ENCODE results near the gene CTNNA3. TPM values are rescaled to one million over a fixed set of nuclear protein-coding genes. Genes with fewer than 3 reads are reported as not detected.

CTNNA3 gene
- total and polyA plus RNA-seq, 4 donors = 0.16 to 2.4 (median 1.4) TPM

DNA sequence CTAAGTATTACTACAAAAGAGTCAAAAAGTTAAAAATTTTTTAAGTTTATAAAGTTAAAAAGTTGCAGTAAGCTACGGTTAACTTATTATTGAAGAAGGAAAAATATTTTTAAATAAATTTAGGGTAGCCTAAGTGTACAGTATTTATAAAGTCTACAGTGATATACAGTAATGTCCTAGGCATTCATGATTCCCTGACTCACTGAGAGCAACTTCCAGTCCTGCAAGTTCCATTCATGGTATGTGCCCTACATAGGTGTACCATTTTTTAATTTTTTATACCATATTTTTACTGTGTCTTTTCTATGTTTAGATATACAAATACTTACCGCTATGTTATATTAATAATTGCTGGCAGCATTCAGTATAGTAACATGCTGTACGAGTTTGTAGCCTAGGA is 92.3 kb downstream of the CTNNA3 start (continued):
- TF ChIP-seq CTCF (IDR thresholded peaks at IDR 0.05; ENCODE audit: low read depth, low read length, missing input control) = no peak

- Histone ChIP-seq H3K9me3 (ENCODE audit: control insufficient read depth in 4 of 4, low read length in 3 of 4) (peaks cover 0 to 3% (median under 1%) of the 10 kb centered on the region in 4 donors), H3K27ac (ENCODE audit: low read depth in 1 of 2, low read length in 2 of 2) (no peak overlapping the region), H3K9ac (ENCODE audit: low read depth in 1 of 2, low read length in 2 of 2) (no peak overlapping the region), H3K36me3 (ENCODE audit: control insufficient read depth in 4 of 4, insufficient read depth in 3 of 4, low read depth in 1 of 4, low read length in 3 of 4) (no peaks in the 10 kb centered on the region), H3K27me3 (ENCODE audit: control insufficient read depth in 4 of 4, insufficient read depth in 4 of 4, low read length in 3 of 4) (peaks cover 0 to 1% (median 0%) of the 10 kb centered on the region in 4 donors), H3K4me3 (ENCODE audit: low read depth in 1 of 3, low read length in 3 of 3) (no peak overlapping the region), H3K4me1 (ENCODE audit: control insufficient read depth in 4 of 4, insufficient read depth in 4 of 4, low read length in 3 of 4) (peaks cover 0 to 2% (median 0%) of the 10 kb centered on the region in 4 donors)
- TF ChIP-seq, protein P1, sequence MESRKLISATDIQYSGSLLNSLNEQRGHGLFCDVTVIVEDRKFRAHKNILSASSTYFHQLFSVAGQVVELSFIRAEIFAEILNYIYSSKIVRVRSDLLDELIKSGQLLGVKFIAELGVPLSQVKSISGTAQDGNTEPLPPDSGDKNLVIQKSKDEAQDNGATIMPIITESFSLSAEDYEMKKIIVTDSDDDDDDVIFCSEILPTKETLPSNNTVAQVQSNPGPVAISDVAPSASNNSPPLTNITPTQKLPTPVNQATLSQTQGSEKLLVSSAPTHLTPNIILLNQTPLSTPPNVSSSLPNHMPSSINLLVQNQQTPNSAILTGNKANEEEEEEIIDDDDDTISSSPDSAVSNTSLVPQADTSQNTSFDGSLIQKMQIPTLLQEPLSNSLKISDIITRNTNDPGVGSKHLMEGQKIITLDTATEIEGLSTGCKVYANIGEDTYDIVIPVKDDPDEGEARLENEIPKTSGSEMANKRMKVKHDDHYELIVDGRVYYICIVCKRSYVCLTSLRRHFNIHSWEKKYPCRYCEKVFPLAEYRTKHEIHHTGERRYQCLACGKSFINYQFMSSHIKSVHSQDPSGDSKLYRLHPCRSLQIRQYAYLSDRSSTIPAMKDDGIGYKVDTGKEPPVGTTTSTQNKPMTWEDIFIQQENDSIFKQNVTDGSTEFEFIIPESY (IDR thresholded peaks at IDR 0.05) = no peak
- TF ChIP-seq TAF1 (conservative IDR thresholded peaks at IDR 0.05) (no peak), HNF4G (IDR thresholded peaks at IDR 0.05) (no peak), GABPA (IDR thresholded peaks at IDR 0.05 in 1 of 2, conservative IDR thresholded peaks at IDR 0.05 in 1 of 2) (no peak), RXRA (IDR thresholded peaks at IDR 0.05) (no peak), FOXA2 (IDR thresholded peaks at IDR 0.05) (no peak), HNF4A (conservative IDR thresholded peaks at IDR 0.05) (no peak), RAD21 (IDR thresholded peaks at IDR 0.05) (no peak)
- TF ChIP-seq, protein P2, sequence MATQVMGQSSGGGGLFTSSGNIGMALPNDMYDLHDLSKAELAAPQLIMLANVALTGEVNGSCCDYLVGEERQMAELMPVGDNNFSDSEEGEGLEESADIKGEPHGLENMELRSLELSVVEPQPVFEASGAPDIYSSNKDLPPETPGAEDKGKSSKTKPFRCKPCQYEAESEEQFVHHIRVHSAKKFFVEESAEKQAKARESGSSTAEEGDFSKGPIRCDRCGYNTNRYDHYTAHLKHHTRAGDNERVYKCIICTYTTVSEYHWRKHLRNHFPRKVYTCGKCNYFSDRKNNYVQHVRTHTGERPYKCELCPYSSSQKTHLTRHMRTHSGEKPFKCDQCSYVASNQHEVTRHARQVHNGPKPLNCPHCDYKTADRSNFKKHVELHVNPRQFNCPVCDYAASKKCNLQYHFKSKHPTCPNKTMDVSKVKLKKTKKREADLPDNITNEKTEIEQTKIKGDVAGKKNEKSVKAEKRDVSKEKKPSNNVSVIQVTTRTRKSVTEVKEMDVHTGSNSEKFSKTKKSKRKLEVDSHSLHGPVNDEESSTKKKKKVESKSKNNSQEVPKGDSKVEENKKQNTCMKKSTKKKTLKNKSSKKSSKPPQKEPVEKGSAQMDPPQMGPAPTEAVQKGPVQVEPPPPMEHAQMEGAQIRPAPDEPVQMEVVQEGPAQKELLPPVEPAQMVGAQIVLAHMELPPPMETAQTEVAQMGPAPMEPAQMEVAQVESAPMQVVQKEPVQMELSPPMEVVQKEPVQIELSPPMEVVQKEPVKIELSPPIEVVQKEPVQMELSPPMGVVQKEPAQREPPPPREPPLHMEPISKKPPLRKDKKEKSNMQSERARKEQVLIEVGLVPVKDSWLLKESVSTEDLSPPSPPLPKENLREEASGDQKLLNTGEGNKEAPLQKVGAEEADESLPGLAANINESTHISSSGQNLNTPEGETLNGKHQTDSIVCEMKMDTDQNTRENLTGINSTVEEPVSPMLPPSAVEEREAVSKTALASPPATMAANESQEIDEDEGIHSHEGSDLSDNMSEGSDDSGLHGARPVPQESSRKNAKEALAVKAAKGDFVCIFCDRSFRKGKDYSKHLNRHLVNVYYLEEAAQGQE (IDR thresholded peaks at IDR 0.05) = no peak
- TF ChIP-seq, protein P3, sequence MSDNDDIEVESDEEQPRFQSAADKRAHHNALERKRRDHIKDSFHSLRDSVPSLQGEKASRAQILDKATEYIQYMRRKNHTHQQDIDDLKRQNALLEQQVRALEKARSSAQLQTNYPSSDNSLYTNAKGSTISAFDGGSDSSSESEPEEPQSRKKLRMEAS (IDR thresholded peaks at IDR 0.05) = no peak
- WGBS = 80% methylated on average over 8 of the region's 8 CpGs
- DNase-seq (ENCODE audit: low spot score) = no peak
These were observed 92.9 kb downstream of the CTNNA3 start for GRCh38 chr10:67603086-67603485.

- H3K9ac ChIP-seq (ENCODE audit: low read depth in 1 of 2, low read length in 2 of 2) = no peak overlapping the region
- TF ChIP-seq GABPA (IDR thresholded peaks at IDR 0.05 in 1 of 2, conservative IDR thresholded peaks at IDR 0.05 in 1 of 2) = no peak
- TF ChIP-seq, protein P1 (IDR thresholded peaks at IDR 0.05) = no peak
- TF ChIP-seq TAF1 (conservative IDR thresholded peaks at IDR 0.05) = no peak
- no peak for TF ChIP-seq FOXA1 (IDR thresholded peaks at IDR 0.05)
- no peak for TF ChIP-seq CTCF (IDR thresholded peaks at IDR 0.05; ENCODE audit: low read depth, low read length, missing input control)
- H3K4me1 ChIP-seq (ENCODE audit: control insufficient read depth in 4 of 4, insufficient read depth in 4 of 4, low read length in 3 of 4) = peaks cover 0 to 2% (median 0%) of the 10 kb centered on the region in 4 donors
- H3K27me3 ChIP-seq (ENCODE audit: control insufficient read depth in 4 of 4, insufficient read depth in 4 of 4, low read length in 3 of 4) = peaks cover 0 to 5% (median 0%) of the 10 kb centered on the region in 4 donors
- H3K4me3 ChIP-seq (ENCODE audit: low read depth in 1 of 3, low read length in 3 of 3) = no peak overlapping the region
- no peak for DNase-seq (ENCODE audit: low spot score)
- H3K36me3 ChIP-seq (ENCODE audit: control insufficient read depth in 4 of 4, insufficient read depth in 3 of 4, low read depth in 1 of 4, low read length in 3 of 4) = no peaks in the 10 kb centered on the region
- WGBS = 69% methylated on average over 4 of the region's 4 CpGs
- peaks cover 0 to 3% (median under 1%) of the 10 kb centered on the region in 4 donors for H3K9me3 ChIP-seq (ENCODE audit: control insufficient read depth in 4 of 4, low read length in 3 of 4)
- no peak overlapping the region for H3K27ac ChIP-seq (ENCODE audit: low read depth in 1 of 2, low read length in 2 of 2)
These were observed 93.6 kb downstream of the CTNNA3 start for GRCh38 chr10:67602268-67602950.
